ENCODE measurements around the gene SCN5A. TPM values are rescaled to one million over a fixed set of nuclear protein-coding genes. Genes with fewer than 3 reads are reported as not detected.
"Not testable (repeated sequence)": the region's sequence is repeated elsewhere in the genome, so short reads cannot be mapped to it uniquely, and the experiment has no call there.

The SCN5A gene
- total and polyA plus RNA-seq, 10 donors = 0.02 to 1.2 (median 0.17) TPM; not detected in 3

GRCh38 chr3:38574411-38575278, 74.8 kb downstream of the SCN5A start:
- intact Hi-C loops (cut with DNase I; ENCODE audit: low total_unique reads) = no loop called here
- TF ChIP-seq POLR2AphosphoS5 (IDR thresholded peaks at IDR 0.05) (no peak), POLR2A (IDR thresholded peaks at IDR 0.05) (no peak), CTCF (IDR thresholded peaks at IDR 0.05 in 8 of 11, conservative IDR thresholded peaks at IDR 0.05 in 3 of 11) (no peak)
- Histone ChIP-seq H3K4me3 (no peak overlapping the region), H3K4me1 (no peaks in the 10 kb centered on the region), H3K36me3 (no peaks in the 10 kb centered on the region), H3K27me3 (replicated peaks in 1 of 7) (peaks cover 0 to 7% (median 0%) of the 10 kb centered on the region in 7 donors), H3K27ac (no peak overlapping the region), H3K9me3 (peaks cover 0 to 19% (median 7%) of the 10 kb centered on the region in 8 donors)
- DNase-seq = peak; percentile 36
- 58 to 81% (median 72%) methylated on average over 6 of the region's 6 CpGs for WGBS, 5 donors

GRCh38 chr3:38573556-38573955, 75.9 kb downstream of the SCN5A start:
- intact Hi-C loops (cut with DNase I; ENCODE audit: low total_unique reads) = no loop called here
- 66 to 87% (median 83%) methylated on average over 3 of the region's 3 CpGs for WGBS, 5 donors
- Histone ChIP-seq H3K36me3 (no peaks in the 10 kb centered on the region), H3K4me1 (no peaks in the 10 kb centered on the region), H3K27me3 (replicated peaks in 1 of 7) (peaks cover 0 to 7% (median 0%) of the 10 kb centered on the region in 7 donors), H3K27ac (no peak overlapping the region), H3K9me3 (peaks cover 0 to 19% (median 7%) of the 10 kb centered on the region in 8 donors), H3K4me3 (no peak overlapping the region)
- TF ChIP-seq POLR2A (IDR thresholded peaks at IDR 0.05) (no peak), CTCF (IDR thresholded peaks at IDR 0.05 in 8 of 11, conservative IDR thresholded peaks at IDR 0.05 in 3 of 11) (no peak), POLR2AphosphoS5 (IDR thresholded peaks at IDR 0.05) (no peak)
- peak; percentile 38 for DNase-seq

- Histone ChIP-seq H3K4me1 (no peaks in the 10 kb centered on the region), H3K27ac (no peak overlapping the region), H3K9me3 (peaks cover 0 to 19% (median 7%) of the 10 kb centered on the region in 8 donors), H3K27me3 (replicated peaks in 1 of 7) (peaks cover 0 to 7% (median 0%) of the 10 kb centered on the region in 7 donors), H3K36me3 (no peaks in the 10 kb centered on the region), H3K4me3 (no peak overlapping the region)
- 81 to 100% (median 97%) methylated on average over 3 of the region's 3 CpGs for WGBS, 5 donors
- TF ChIP-seq POLR2AphosphoS5 (IDR thresholded peaks at IDR 0.05) (no peak), CTCF (IDR thresholded peaks at IDR 0.05 in 8 of 11, conservative IDR thresholded peaks at IDR 0.05 in 3 of 11) (no peak), POLR2A (IDR thresholded peaks at IDR 0.05) (no peak)
- intact Hi-C loops (cut with DNase I; ENCODE audit: low total_unique reads) = no loop called here
- no peak for DNase-seq
Observed at GRCh38 chr3:38573111-38573510, 76.4 kb downstream of the SCN5A start.

GRCh38 chr3:38567498-38567897, 82.0 kb downstream of the SCN5A start:
- no peaks in the 10 kb centered on the region for H3K4me1 ChIP-seq
- DNase-seq = peak; percentile 32
- H3K36me3 ChIP-seq = peaks cover 0 to 4% (median 0%) of the 10 kb centered on the region in 6 donors
- peaks cover 0 to 6% (median 2%) of the 10 kb centered on the region in 8 donors for H3K9me3 ChIP-seq
- H3K27me3 ChIP-seq (replicated peaks in 1 of 7) = no peaks in the 10 kb centered on the region
- no peak overlapping the region for H3K4me3 ChIP-seq
- no peak for TF ChIP-seq POLR2AphosphoS5 (IDR thresholded peaks at IDR 0.05)
- no peak for TF ChIP-seq POLR2A (IDR thresholded peaks at IDR 0.05)
- TF ChIP-seq CTCF (IDR thresholded peaks at IDR 0.05 in 8 of 11, conservative IDR thresholded peaks at IDR 0.05 in 3 of 11) = no peak
- 77 to 83% (median 81%) methylated on average over 4 of the region's 4 CpGs for WGBS, 5 donors
- intact Hi-C loops (cut with DNase I; ENCODE audit: low total_unique reads) = no loop called here
- H3K27ac ChIP-seq = no peak overlapping the region

- H3K36me3 ChIP-seq; H3K27me3 ChIP-seq (replicated peaks in 1 of 7); H3K27ac ChIP-seq; H3K9me3 ChIP-seq; intact Hi-C loops (cut with DNase I; ENCODE audit: low total_unique reads); H3K4me1 ChIP-seq; H3K4me3 ChIP-seq: not testable (repeated sequence)
- WGBS, 5 donors = 67 to 82% (median 73%) methylated on average over 7 of the region's 7 CpGs
- peak; percentile 13 for DNase-seq
Observed at GRCh38 chr3:38566794-38567193, 82.7 kb downstream of the SCN5A start.
